ENCODE measurements around the gene NEUROD4.

The NEUROD4 gene

DNA sequence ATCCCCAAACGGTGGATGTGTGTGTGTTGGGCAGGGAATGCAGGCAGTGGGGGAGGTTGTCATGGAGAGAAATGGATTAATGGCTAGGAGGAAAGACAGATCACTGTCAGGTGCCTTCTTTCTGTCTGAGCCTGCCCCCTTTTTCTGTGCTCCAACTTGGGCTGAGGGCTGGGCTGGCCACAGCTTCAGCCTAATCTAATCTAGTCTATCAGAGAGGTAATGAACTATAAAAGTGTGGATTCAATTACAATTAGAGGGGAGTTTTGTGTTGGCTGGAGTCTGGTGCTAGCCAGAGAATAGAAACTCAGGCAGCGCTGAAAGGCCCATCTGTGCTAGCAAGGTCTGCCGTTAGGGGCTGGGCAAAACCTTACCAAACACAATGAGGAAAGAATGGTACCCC, 41.2 kb downstream of the NEUROD4 start:
- no peak for DNase-seq

GRCh38 chr12:55063291-55063690, 43.5 kb downstream of the NEUROD4 start:
- DNase-seq = no peak

- no peak for DNase-seq
Observed at GRCh38 chr12:55065535-55065934, 45.8 kb downstream of the NEUROD4 start.

DNA sequence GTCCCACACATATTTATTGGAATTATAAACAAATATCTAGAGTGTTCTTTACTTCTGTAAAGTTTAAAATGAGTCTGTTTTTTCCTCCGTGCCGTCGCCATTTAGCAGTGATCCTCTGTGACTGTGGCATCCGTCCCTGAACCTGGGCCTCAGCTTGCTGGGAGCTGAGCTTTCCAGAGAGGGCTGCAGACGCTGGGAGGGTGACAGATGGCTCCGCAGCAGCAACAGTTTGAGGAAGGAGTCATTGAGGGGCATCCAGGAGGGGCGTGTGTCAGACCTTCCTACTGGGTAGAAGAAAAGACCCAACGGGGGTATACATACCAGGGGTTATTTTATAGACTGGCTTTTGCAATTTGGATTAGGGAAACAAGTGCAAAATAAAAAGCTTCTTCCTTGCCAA, 47.9 kb downstream of the NEUROD4 start:
- no peak for DNase-seq

DNA sequence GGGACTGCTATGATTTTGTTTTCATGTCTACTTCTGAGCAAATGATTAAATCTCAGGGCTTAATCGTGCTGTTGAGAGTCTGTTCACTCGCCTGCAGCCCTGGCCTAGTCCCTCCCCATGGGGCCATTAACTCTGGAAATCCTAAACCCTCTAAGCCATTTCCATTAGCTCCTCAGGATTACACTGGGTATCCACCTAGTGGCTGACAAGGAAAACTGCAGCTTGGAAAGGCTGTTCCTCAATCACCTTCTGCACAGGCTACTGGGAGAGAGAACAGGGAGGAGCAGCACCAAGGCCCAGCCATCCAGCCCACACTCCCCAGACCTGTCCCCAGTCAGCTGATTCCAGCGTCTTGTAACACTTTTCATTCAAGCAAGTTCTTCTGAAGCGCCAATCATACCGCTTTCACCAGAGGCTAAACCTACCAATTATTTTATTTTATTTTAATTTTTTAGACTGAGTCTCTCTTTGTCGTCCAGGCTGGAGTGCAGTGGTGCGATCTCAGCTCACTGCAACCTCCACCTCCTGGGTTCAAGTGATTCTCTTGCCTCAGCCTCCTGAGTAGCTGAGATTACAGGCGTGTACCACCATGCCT, 48.7 kb downstream of the NEUROD4 start:
- no peak for DNase-seq

DNA sequence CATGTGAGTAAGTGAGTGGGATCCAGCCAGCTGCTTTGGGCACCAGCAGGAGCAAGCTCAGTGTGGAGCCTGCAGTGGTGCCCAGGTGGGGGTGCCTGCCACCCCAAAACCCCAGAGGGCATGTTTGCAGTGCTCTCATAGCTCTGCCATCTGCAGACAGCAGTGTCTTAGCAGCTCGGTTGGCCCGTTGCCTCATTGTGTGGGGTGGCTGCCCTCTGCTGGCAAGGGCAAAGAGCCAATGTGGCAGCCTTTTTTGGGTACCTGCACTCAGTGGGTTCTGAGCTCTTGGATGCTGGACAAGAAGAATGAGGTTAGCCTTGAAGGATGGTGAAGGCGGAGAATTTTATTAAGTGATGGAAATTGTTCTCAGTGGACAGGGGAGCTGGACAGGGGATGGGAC, 52.3 kb downstream of the NEUROD4 start:
- no peak for DNase-seq

DNA sequence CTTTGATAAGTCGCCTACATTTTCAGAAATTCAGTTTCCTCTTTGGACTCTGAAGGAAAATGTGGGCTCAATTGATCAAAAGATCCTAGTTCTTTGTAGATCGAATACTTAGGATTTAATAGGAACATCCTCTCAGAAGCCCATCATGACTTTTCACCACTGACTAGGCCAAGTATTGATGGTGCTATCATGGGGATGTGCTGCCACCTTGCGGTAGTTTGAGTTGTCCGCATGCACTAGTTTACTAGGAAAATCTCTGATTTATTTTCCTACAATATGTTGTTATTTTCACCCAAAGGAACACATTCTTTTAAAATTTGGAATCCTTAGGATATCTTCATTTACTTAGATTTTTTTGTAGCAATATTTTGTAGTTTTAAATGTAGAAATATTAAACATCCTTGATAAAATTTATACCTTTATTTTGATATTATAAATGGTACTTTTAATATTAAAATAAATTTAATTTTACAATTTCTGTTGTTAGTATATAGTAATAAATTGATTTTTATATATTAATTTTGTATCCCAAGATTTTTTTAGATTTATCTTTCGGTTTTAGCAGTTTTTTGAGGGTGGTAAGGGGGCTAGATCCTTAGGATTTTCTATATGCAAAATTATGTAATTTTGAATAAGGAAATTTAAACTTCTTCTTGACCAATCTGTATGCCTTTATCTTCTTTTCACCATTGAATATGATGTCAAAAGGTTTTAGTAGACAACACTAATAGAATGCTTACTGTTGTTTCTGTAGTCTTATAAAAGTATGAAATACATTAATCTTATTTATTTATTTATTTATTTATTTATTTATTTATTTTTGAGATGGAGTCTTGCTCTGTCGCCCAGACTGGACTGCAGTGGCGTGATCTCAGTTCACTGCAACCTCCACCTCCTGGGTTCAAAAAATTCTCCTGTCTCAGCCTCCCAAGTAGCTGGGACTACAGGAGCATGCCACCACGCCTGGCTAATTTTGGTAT, 53.6 kb downstream of the NEUROD4 start:
- DNase-seq = no peak

- DNase-seq = no peak
Observed at GRCh38 chr12:55074806-55075205, 55.0 kb downstream of the NEUROD4 start.

All from SIG-M5 (cell line).